ENCODE data around the gene PRKG1. TPM values are rescaled to one million over a fixed set of nuclear protein-coding genes. Genes with fewer than 3 reads are reported as not detected.

Gene PRKG1
- total RNA-seq, 4 donors from 2014 or later: 24.5 to 46.1 (median 37.1) TPM

GRCh38 chr10:51606825-51607462, 532.7 kb downstream of the PRKG1 start:
- H3K27me3 ChIP-seq: no peaks in the 10 kb centered on the region
- DNase-seq (ENCODE audit: extremely low spot score): no peak
- H3K4me3 ChIP-seq: no peak overlapping the region
- no peaks in the 10 kb centered on the region for H3K4me1 ChIP-seq
- intact Hi-C loops (cut with DNase I): no loop called here
- TF ChIP-seq CTCF (IDR thresholded peaks at IDR 0.05) (no peak), POLR2AphosphoS5 (IDR thresholded peaks at IDR 0.05) (no peak), POLR2A (IDR thresholded peaks at IDR 0.05; ENCODE audit: low read depth) (no peak), EP300 (IDR thresholded peaks at IDR 0.05) (no peak)
- H3K9me3 ChIP-seq: no peaks in the 10 kb centered on the region
- 94% methylated on average over 6 of the region's 6 CpGs for WGBS
- no peaks in the 10 kb centered on the region for H3K36me3 ChIP-seq
- H3K27ac ChIP-seq (replicated peaks in 1 of 4): no peak overlapping the region

GRCh38 chr10:51607463-51607835, 533.2 kb downstream of the PRKG1 start:
- H3K27ac ChIP-seq (replicated peaks in 1 of 4): no peak overlapping the region
- no peaks in the 10 kb centered on the region for H3K27me3 ChIP-seq
- no peak overlapping the region for H3K4me3 ChIP-seq
- no peaks in the 10 kb centered on the region for H3K9me3 ChIP-seq
- WGBS: 97% methylated on average over 3 of the region's 3 CpGs
- DNase-seq (ENCODE audit: extremely low spot score): no peak
- no peaks in the 10 kb centered on the region for H3K36me3 ChIP-seq
- intact Hi-C loops (cut with DNase I): no loop called here
- H3K4me1 ChIP-seq: no peaks in the 10 kb centered on the region
- TF ChIP-seq CTCF (IDR thresholded peaks at IDR 0.05): no peak
- TF ChIP-seq EP300 (IDR thresholded peaks at IDR 0.05): no peak
- TF ChIP-seq POLR2AphosphoS5 (IDR thresholded peaks at IDR 0.05): no peak
- no peak for TF ChIP-seq POLR2A (IDR thresholded peaks at IDR 0.05; ENCODE audit: low read depth)

- H3K9me3 ChIP-seq: no peaks in the 10 kb centered on the region
- no peaks in the 10 kb centered on the region for H3K27me3 ChIP-seq
- no peak overlapping the region for H3K4me3 ChIP-seq
- no peaks in the 10 kb centered on the region for H3K36me3 ChIP-seq
- WGBS: 66% methylated on average over 2 of the region's 2 CpGs
- intact Hi-C loops (cut with DNase I): no loop called here
- DNase-seq (ENCODE audit: extremely low spot score): no peak
- H3K4me1 ChIP-seq: no peaks in the 10 kb centered on the region
- TF ChIP-seq POLR2A (IDR thresholded peaks at IDR 0.05; ENCODE audit: low read depth) (no peak), CTCF (IDR thresholded peaks at IDR 0.05) (no peak), POLR2AphosphoS5 (IDR thresholded peaks at IDR 0.05) (no peak), EP300 (IDR thresholded peaks at IDR 0.05) (no peak)
- no peak overlapping the region for H3K27ac ChIP-seq (replicated peaks in 1 of 4)
Measured at GRCh38 chr10:51608211-51608610, 533.9 kb downstream of the PRKG1 start.

- peaks cover 0 to 4% (median 2%) of the 10 kb centered on the region in 4 donors for H3K9me3 ChIP-seq
- H3K36me3 ChIP-seq: no peaks in the 10 kb centered on the region
- H3K27me3 ChIP-seq: no peaks in the 10 kb centered on the region
- H3K4me3 ChIP-seq: no peak overlapping the region
- 88% methylated on average over 3 of the region's 3 CpGs for WGBS
- H3K4me1 ChIP-seq: no peaks in the 10 kb centered on the region
- intact Hi-C loops (cut with DNase I): no loop called here
- no peak overlapping the region for H3K27ac ChIP-seq (replicated peaks in 1 of 4)
- TF ChIP-seq CTCF (IDR thresholded peaks at IDR 0.05) (no peak), EP300 (IDR thresholded peaks at IDR 0.05) (no peak), POLR2A (IDR thresholded peaks at IDR 0.05; ENCODE audit: low read depth) (no peak), POLR2AphosphoS5 (IDR thresholded peaks at IDR 0.05) (no peak)
- no peak for DNase-seq (ENCODE audit: extremely low spot score)
Measured at GRCh38 chr10:51615764-51616298, 541.5 kb downstream of the PRKG1 start.

Data from esophagus muscularis mucosa (tissue), 4 donors.